ENCODE results near the gene SETD2. TPM values are rescaled to one million over a fixed set of nuclear protein-coding genes. Genes with fewer than 3 reads are reported as not detected.

The SETD2 gene
- total and polyA plus RNA-seq, 2 experiments from 2014 or later = 16.7 to 45.2 TPM

GRCh38 chr3:46987319-46987742, 176.6 kb downstream of the SETD2 start:
- Mint-ChIP-seq H3K4me3 (no peak overlapping the region), H3K4me1 (peaks cover 38% of the 10 kb centered on the region), H3K9me3 (peaks cover 3% of the 10 kb centered on the region; the same call in 2 of the 3 replicates), H3K36me3 (ENCODE audit: low read depth) (peaks cover 6% of the 10 kb centered on the region; the same call in 1 of the 3 replicates), H3K27me3 (ENCODE audit: insufficient read depth, low read depth, poor library complexity) (peaks cover 14% of the 10 kb centered on the region), H3K27ac (no peak overlapping the region; the same call in 1 of the 2 replicates)
- H4K20me1 ChIP-seq (replicated peaks; ENCODE audit: insufficient read depth) = peaks cover 5% of the 10 kb centered on the region
- TF ChIP-seq, protein P1, sequence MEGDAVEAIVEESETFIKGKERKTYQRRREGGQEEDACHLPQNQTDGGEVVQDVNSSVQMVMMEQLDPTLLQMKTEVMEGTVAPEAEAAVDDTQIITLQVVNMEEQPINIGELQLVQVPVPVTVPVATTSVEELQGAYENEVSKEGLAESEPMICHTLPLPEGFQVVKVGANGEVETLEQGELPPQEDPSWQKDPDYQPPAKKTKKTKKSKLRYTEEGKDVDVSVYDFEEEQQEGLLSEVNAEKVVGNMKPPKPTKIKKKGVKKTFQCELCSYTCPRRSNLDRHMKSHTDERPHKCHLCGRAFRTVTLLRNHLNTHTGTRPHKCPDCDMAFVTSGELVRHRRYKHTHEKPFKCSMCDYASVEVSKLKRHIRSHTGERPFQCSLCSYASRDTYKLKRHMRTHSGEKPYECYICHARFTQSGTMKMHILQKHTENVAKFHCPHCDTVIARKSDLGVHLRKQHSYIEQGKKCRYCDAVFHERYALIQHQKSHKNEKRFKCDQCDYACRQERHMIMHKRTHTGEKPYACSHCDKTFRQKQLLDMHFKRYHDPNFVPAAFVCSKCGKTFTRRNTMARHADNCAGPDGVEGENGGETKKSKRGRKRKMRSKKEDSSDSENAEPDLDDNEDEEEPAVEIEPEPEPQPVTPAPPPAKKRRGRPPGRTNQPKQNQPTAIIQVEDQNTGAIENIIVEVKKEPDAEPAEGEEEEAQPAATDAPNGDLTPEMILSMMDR (conservative IDR thresholded peaks at IDR 0.05; ENCODE audit: low read depth in 2 of 2) = peak in 1 of 2 experiments; percentile 2; a peak in 1 of 4 replicates
- TF ChIP-seq ZNF114 (CRISPR knock-in tag; IDR thresholded peaks at IDR 0.05) = no peak
- H3K9me2 ChIP-seq (ENCODE audit: insufficient read depth) = 0 out of 2 replicates have a peak, but pooled peaks cover 4% of the 10 kb centered on the region
- ATAC-seq (peak; percentile 44), DNase-seq (ENCODE audit: low spot score) (peak; percentile 44)
- peaks cover 12% of the 10 kb centered on the region for H3K4me1 ChIP-seq (ENCODE audit: insufficient read depth)
- H3K79me2 ChIP-seq (replicated peaks; ENCODE audit: insufficient read depth) = 0 out of 2 replicates have a peak, but pooled peaks cover 4% of the 10 kb centered on the region
- H3K36me3 ChIP-seq (ENCODE audit: insufficient read depth) = no peaks in the 10 kb centered on the region
- H3K27me3 ChIP-seq (ENCODE audit: insufficient read depth) = no peaks in the 10 kb centered on the region
- peak overlapping the region; percentile 67 for H3K4me2 ChIP-seq
- no peak overlapping the region for H3K27ac ChIP-seq (ENCODE audit: low read depth)
- H3K4me3 ChIP-seq = peak overlapping the region; percentile 28; the same call in 1 of the 2 replicates
- 0 out of 2 replicates have a peak, but pooled peaks cover 4% of the 10 kb centered on the region for H3F3A ChIP-seq (replicated peaks; ENCODE audit: low read depth)
- H2AFZ ChIP-seq = no peak overlapping the region

DNA sequence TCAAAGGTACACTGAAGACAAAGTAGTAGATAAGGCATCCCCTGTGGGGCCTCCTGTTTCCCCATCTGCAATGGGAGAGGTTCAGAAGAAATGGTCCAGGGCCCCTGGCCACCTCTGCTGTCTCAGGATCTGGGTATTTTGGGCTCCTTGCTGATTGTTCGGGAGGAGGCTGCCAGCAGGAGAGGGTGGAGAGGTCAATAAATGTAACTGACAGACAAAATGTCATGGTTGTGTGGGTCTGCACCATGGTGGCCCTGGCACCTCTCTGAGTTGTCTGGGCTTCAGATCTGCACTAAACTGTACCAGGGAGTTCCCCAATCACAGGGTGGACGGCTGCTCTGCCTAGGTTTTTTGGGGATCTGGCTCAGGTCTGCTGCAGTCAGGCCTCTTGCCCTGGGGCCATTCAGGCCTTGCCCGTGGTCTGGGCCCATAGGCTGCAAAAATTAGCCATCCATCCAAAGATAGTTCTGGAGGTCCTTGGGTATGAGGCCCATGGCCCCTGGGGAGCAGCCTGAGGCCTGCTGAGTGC, 177.1 kb downstream of the SETD2 start:
- Histone ChIP-seq H3K36me3 (ENCODE audit: insufficient read depth) (no peaks in the 10 kb centered on the region), H3K27me3 (ENCODE audit: insufficient read depth) (no peaks in the 10 kb centered on the region), H3K4me2 (peak overlapping the region; percentile 67), H2AFZ (no peak overlapping the region), H3K4me1 (ENCODE audit: insufficient read depth) (peaks cover 14% of the 10 kb centered on the region), H3F3A (replicated peaks; ENCODE audit: low read depth) (0 out of 2 replicates have a peak, but pooled peaks cover 4% of the 10 kb centered on the region), H3K9me2 (ENCODE audit: insufficient read depth) (0 out of 2 replicates have a peak, but pooled peaks cover 4% of the 10 kb centered on the region), H4K20me1 (replicated peaks; ENCODE audit: insufficient read depth) (peaks cover 5% of the 10 kb centered on the region), H3K27ac (ENCODE audit: low read depth) (no peak overlapping the region), H3K4me3 (no peak overlapping the region), H3K79me2 (replicated peaks; ENCODE audit: insufficient read depth) (0 out of 2 replicates have a peak, but pooled peaks cover 4% of the 10 kb centered on the region)
- DNase-seq (ENCODE audit: low spot score) = no peak
- no peak overlapping the region for H3K4me3 Mint-ChIP-seq
- H3K36me3 Mint-ChIP-seq (ENCODE audit: low read depth) = peaks cover 6% of the 10 kb centered on the region; the same call in 1 of the 3 replicates
- H3K9me3 Mint-ChIP-seq = peaks cover 3% of the 10 kb centered on the region; the same call in 2 of the 3 replicates
- peaks cover 40% of the 10 kb centered on the region for H3K4me1 Mint-ChIP-seq
- ATAC-seq = no peak
- no peak for TF ChIP-seq NANOG (IDR thresholded peaks at IDR 0.05; ENCODE audit: borderline replicate concordance)
- no peak for TF ChIP-seq CREB1 (CRISPR knock-in tag; IDR thresholded peaks at IDR 0.05; ENCODE audit: low read depth)
- no peak for TF ChIP-seq JUNB (IDR thresholded peaks at IDR 0.05; ENCODE audit: unreplicated experiment)
- TF ChIP-seq ZNF331 (CRISPR knock-in tag; IDR thresholded peaks at IDR 0.05; ENCODE audit: low read depth) = no peak
- TF ChIP-seq POLR2AphosphoS5 (IDR thresholded peaks at IDR 0.05; ENCODE audit: low read depth) = no peak
- no peak for TF ChIP-seq REST (IDR thresholded peaks at IDR 0.05; ENCODE audit: unreplicated experiment)
- TF ChIP-seq, protein P1 (conservative IDR thresholded peaks at IDR 0.05; ENCODE audit: low read depth in 2 of 2) = no peak
- TF ChIP-seq EZH2phosphoT487 (IDR thresholded peaks at IDR 0.05; ENCODE audit: unreplicated experiment) = no peak
- peaks cover 15% of the 10 kb centered on the region for H3K27me3 Mint-ChIP-seq (ENCODE audit: insufficient read depth, low read depth, poor library complexity)
- H3K27ac Mint-ChIP-seq = no peak overlapping the region; the same call in 1 of the 2 replicates

All from GM23338 (cell line).